Activated CD4-positive, alpha-beta T cell treated with anti-CD3 and anti-CD28 coated beads, Interleukin-2, amount 50 U/mL, for 16 hours (primary cell): ENCODE results near the gene RHOXF2.
"Not testable (repeated sequence)": the region's sequence is repeated elsewhere in the genome, so short reads cannot be mapped to it uniquely, and the experiment has no call there.

ENCODE experiments used
- DNase-seq: peaks from one replicate; pipeline ENCODE4 v3.0.0-alpha.2; 2020

The RHOXF2 gene

GRCh38 chrX:120158313-120158712 lies at the start of gene RHOXF2:
TSS of gene RHOXF2 (plus strand) at chrX:120158613. CDS start at chrX:120158751, 138 bp downstream.
- not testable (repeated sequence) for DNase-seq

- DNase-seq, result no peak
Observed at GRCh38 chrX:120109378-120109777, 49.0 kb upstream of the RHOXF2 start.

- DNase-seq, result no peak
Observed at GRCh38 chrX:120111611-120112010, 46.8 kb upstream of the RHOXF2 start.

GRCh38 chrX:120115438-120115963 lies 42.9 kb upstream of the RHOXF2 start, which contains the start of gene RHOXF1:
TSS of gene RHOXF1 (minus strand) at chrX:120115913. CDS start at chrX:120115862, 51 bp downstream.
- DNase-seq, result no peak

- no peak for DNase-seq
Observed at GRCh38 chrX:120120223-120120622, 38.2 kb upstream of the RHOXF2 start.

- DNase-seq, result no peak
Observed at GRCh38 chrX:120125444-120125843, 33.0 kb upstream of the RHOXF2 start.

GRCh38 chrX:120128306-120128846 lies 30.0 kb upstream of the RHOXF2 start:
- DNase-seq, result not testable (repeated sequence)

GRCh38 chrX:120136128-120136527 lies 22.3 kb upstream of the RHOXF2 start:
- no peak for DNase-seq

GRCh38 chrX:120136840-120137239 lies 21.6 kb upstream of the RHOXF2 start:
- no peak for DNase-seq

- no peak for DNase-seq
Observed at GRCh38 chrX:120137439-120137838, 21.0 kb upstream of the RHOXF2 start.

GRCh38 chrX:120140293-120140981 lies 18.0 kb upstream of the RHOXF2 start:
- no peak for DNase-seq

- DNase-seq, result no peak
Observed at GRCh38 chrX:120144178-120144844, 14.1 kb upstream of the RHOXF2 start.

- no peak for DNase-seq
Observed at GRCh38 chrX:120145295-120145925, 13.0 kb upstream of the RHOXF2 start.

GRCh38 chrX:120146323-120146722 lies 12.1 kb upstream of the RHOXF2 start:
- not testable (repeated sequence) for DNase-seq

- no peak for DNase-seq
Observed at GRCh38 chrX:120147537-120147936, 10.9 kb upstream of the RHOXF2 start.

GRCh38 chrX:120150109-120150744 lies 8.2 kb upstream of the RHOXF2 start:
- DNase-seq, result not testable (repeated sequence)

- not testable (repeated sequence) for DNase-seq
Observed at GRCh38 chrX:120159086-120159485, 673 bp downstream of the RHOXF2 start.

GRCh38 chrX:120193254-120193653 lies 34.8 kb downstream of the RHOXF2 start:
- DNase-seq, result not testable (repeated sequence)

GRCh38 chrX:120193720-120194119 lies 35.3 kb downstream of the RHOXF2 start:
- DNase-seq, result not testable (repeated sequence)

GRCh38 chrX:120195786-120196185 lies 37.4 kb downstream of the RHOXF2 start:
- not testable (repeated sequence) for DNase-seq

- DNase-seq, result not testable (repeated sequence)
Observed at GRCh38 chrX:120196626-120197283, 38.3 kb downstream of the RHOXF2 start.

- no peak for DNase-seq
Observed at GRCh38 chrX:120200851-120201250, 42.4 kb downstream of the RHOXF2 start.
